ENCODE data around the gene ECI1.
A peak's percentile ranks its signal among the peaks of the same experiment; 100 is the strongest.

ECI1 gene

GRCh38 chr16:2278272-2278608 is 26.9 kb upstream of the ECI1 start:
- TF ChIP-seq ZFX (IDR thresholded peaks at IDR 0.05; ENCODE audit: borderline replicate concordance) (no peak), CTCF (IDR thresholded peaks at IDR 0.05) (0 out of 2 replicates have a peak, but pooled peaks have one; percentile 5)
- no peak overlapping the region for H3K27ac ChIP-seq

GRCh38 chr16:2277466-2278271 is 26.3 kb upstream of the ECI1 start:
- TF ChIP-seq CTCF (IDR thresholded peaks at IDR 0.05) = no peak
- TF ChIP-seq ZFX (IDR thresholded peaks at IDR 0.05; ENCODE audit: borderline replicate concordance) = no peak
- no peak overlapping the region for H3K27ac ChIP-seq

GRCh38 chr16:2276368-2277195 is 25.2 kb upstream of the ECI1 start:
- TF ChIP-seq CTCF (IDR thresholded peaks at IDR 0.05) (no peak), ZFX (IDR thresholded peaks at IDR 0.05; ENCODE audit: borderline replicate concordance) (no peak)
- no peak overlapping the region for H3K27ac ChIP-seq

GRCh38 chr16:2275476-2276367 is 24.3 kb upstream of the ECI1 start:
- no peak for TF ChIP-seq ZFX (IDR thresholded peaks at IDR 0.05; ENCODE audit: borderline replicate concordance)
- TF ChIP-seq CTCF (IDR thresholded peaks at IDR 0.05) = no peak
- H3K27ac ChIP-seq = no peak overlapping the region

- TF ChIP-seq CTCF (IDR thresholded peaks at IDR 0.05) = no peak
- no peak for TF ChIP-seq ZFX (IDR thresholded peaks at IDR 0.05; ENCODE audit: borderline replicate concordance)
- H3K27ac ChIP-seq = 0 out of 2 replicates have a peak overlapping the region, but pooled peaks have one; percentile 23
Measured at GRCh38 chr16:2273931-2274330, 22.5 kb upstream of the ECI1 start.

- TF ChIP-seq CTCF (IDR thresholded peaks at IDR 0.05) = no peak
- TF ChIP-seq ZFX (IDR thresholded peaks at IDR 0.05; ENCODE audit: borderline replicate concordance) = no peak
- H3K27ac ChIP-seq = 0 out of 2 replicates have a peak overlapping the region, but pooled peaks have one; percentile 23
Measured at GRCh38 chr16:2273484-2273883, 22.1 kb upstream of the ECI1 start.

Measured in 22Rv1 (cell line).